HepG2 (cell line): ENCODE measurements around the gene CABLES2. TPM values are rescaled to one million over a fixed set of nuclear protein-coding genes. Genes with fewer than 3 reads are reported as not detected.

ENCODE experiments used
- AHR ChIP-seq: IDR thresholded peaks from 2 replicates; pipeline ENCODE4 v1.6.1; 2018; ENCODE audit warnings: missing genetic modification reagents, missing compliant biosample characterization
- CENPT ChIP-seq: sonication (generic); formaldehyde crosslinking; IDR thresholded peaks from 2 replicates; pipeline ENCODE4 v1.8.0; 2022; ENCODE audit warnings: low read depth, mild to moderate bottlenecking, moderate library complexity, missing genetic modification reagents
- CENPX ChIP-seq: sonication (generic); formaldehyde crosslinking; IDR thresholded peaks from 2 replicates; pipeline ENCODE4 v1.9.0; 2021; ENCODE audit warnings: mild to moderate bottlenecking, missing genetic modification reagents, moderate library complexity
- FOXM1 ChIP-seq: sonication (generic); formaldehyde crosslinking; IDR thresholded peaks from 2 replicates; pipeline ENCODE4 v1.5.0; 2020; ENCODE audit warnings: missing genetic modification reagents
- GTF2F1 ChIP-seq: fragments of 150-350 bp; IDR thresholded peaks from 2 replicates; pipeline ENCODE4 v1.6.1; 2014; ENCODE audit warnings: low read length
- HOXD1 ChIP-seq: sonication (generic); formaldehyde crosslinking; IDR thresholded peaks from 2 replicates; pipeline ENCODE4 v1.5.0; 2020; ENCODE audit warnings: missing genetic modification reagents
- IKZF5 ChIP-seq: IDR thresholded peaks from 2 replicates; pipeline ENCODE4 v1.6.1; 2018; ENCODE audit warnings: missing genetic modification reagents, mild to moderate bottlenecking, missing compliant biosample characterization
- MAFF ChIP-seq: IDR thresholded peaks from 2 replicates; pipeline ENCODE4 v1.6.1; 2011; ENCODE audit warnings: low read depth, low read length, improper control_type of control experiment
- MXD4 ChIP-seq: IDR thresholded peaks from 2 replicates; pipeline ENCODE4 v1.6.1; 2016; ENCODE audit warnings: mild to moderate bottlenecking, missing biosample characterization, missing genetic modification reagents
- PPARG ChIP-seq: conservative IDR thresholded peaks from 2 replicates; pipeline ENCODE4 v1.6.1; 2016; ENCODE audit warnings: missing biosample characterization, missing genetic modification reagents
- PTBP1 ChIP-seq: fragments of 200-400 bp; formaldehyde crosslinking; IDR thresholded peaks from 2 replicates; pipeline ENCODE4 v1.6.1; 2018; ENCODE audit warnings: low read length, low read depth; ENCODE audit not compliant: poor library complexity, severe bottlenecking
- THYN1 ChIP-seq: sonication (generic); formaldehyde crosslinking; IDR thresholded peaks from 2 replicates; pipeline ENCODE4 v1.8.1; 2023; ENCODE audit warnings: low read depth, mild to moderate bottlenecking, moderate library complexity, missing genetic modification reagents, borderline replicate concordance
- TOPORS ChIP-seq: sonication (generic); formaldehyde crosslinking; IDR thresholded peaks from 2 replicates; pipeline ENCODE4 v1.8.0; 2023; ENCODE audit warnings: mild to moderate bottlenecking, missing genetic modification reagents
- U2AF2 ChIP-seq: fragments of 200-400 bp; formaldehyde crosslinking; IDR thresholded peaks from 2 replicates; pipeline ENCODE4 v1.6.1; 2017; ENCODE audit warnings: low read depth, mild to moderate bottlenecking, low read length
- ZFP36 ChIP-seq: fragments of 150-350 bp; IDR thresholded peaks from 2 replicates; pipeline ENCODE4 v1.6.1; 2018; ENCODE audit warnings: borderline replicate concordance, low read length, low read depth; ENCODE audit not compliant: partially characterized antibody
- ZFP37 ChIP-seq: sonication (generic); formaldehyde crosslinking; IDR thresholded peaks from 2 replicates; pipeline ENCODE4 v1.4.0; 2020; ENCODE audit warnings: missing genetic modification reagents, borderline replicate concordance
- ZNF383 ChIP-seq: sonication (generic); formaldehyde crosslinking; IDR thresholded peaks from 2 replicates; pipeline ENCODE4 v1.4.0; 2020; ENCODE audit warnings: missing genetic modification reagents, mild to moderate bottlenecking, borderline replicate concordance
- ZNF484 ChIP-seq: sonication (generic); formaldehyde crosslinking; IDR thresholded peaks from 2 replicates; pipeline ENCODE4 v1.5.1; 2020; ENCODE audit warnings: mild to moderate bottlenecking, low read depth, missing genetic modification reagents, borderline replicate concordance
- ZNF75D ChIP-seq: sonication (generic); formaldehyde crosslinking; IDR thresholded peaks from 2 replicates; pipeline ENCODE4 v1.8.1; 2023; ENCODE audit warnings: missing genetic modification reagents, mild to moderate bottlenecking, borderline replicate concordance
- ZNF83 ChIP-seq: sonication (generic); formaldehyde crosslinking; IDR thresholded peaks from 2 replicates; pipeline ENCODE4 v1.4.0; 2020; ENCODE audit warnings: missing genetic modification reagents, mild to moderate bottlenecking, borderline replicate concordance
- polyA plus RNA-seq, 8 experiments: library from polyadenylated mRNA; depleted of rRNA in 3 of 8; stranded (reverse) in 7 of 8; unstranded in 1 of 8; fragments of >200 nt; fragmentation: Illumina TruSeq in 4 of 8; extraction: Trizol in 4 of 8; gene quantifications; 2 replicates each; pipeline versions ENCODE4 v1.2.1 to v1.2.3, GENCODE V29; 2011 to 2016; ENCODE audit warnings: low read depth in 4 of 8, missing spikeins in 1 of 8, mixed read lengths in 1 of 8; ENCODE audit not compliant: insufficient read depth in 1 of 8
- total RNA-seq, 5 experiments: library from RNA; depleted of rRNA; stranded (reverse); fragments of >200 nt; fragmentation: Illumina TruSeq; extraction: Trizol; gene quantifications; 2 replicates each; pipeline ENCODE4 v1.2.3, GENCODE V29; 2016; ENCODE audit warnings: low read depth in 1 of 5
- TF ChIP-seq, protein P1 (sequence below): sonication (generic); formaldehyde crosslinking; IDR thresholded peaks from 2 replicates; pipeline ENCODE4 v1.5.0; 2020; ENCODE audit warnings: mild to moderate bottlenecking, missing genetic modification reagents
- TF ChIP-seq, protein P2 (sequence below): sonication (generic); formaldehyde crosslinking; IDR thresholded peaks from 2 replicates; pipeline ENCODE4 v1.8.0; 2022; ENCODE audit warnings: mild to moderate bottlenecking, missing genetic modification reagents, borderline replicate concordance
- TF ChIP-seq, protein P3 (sequence below): sonication (generic); formaldehyde crosslinking; IDR thresholded peaks from 2 replicates; pipeline ENCODE4 v1.8.1; 2023; ENCODE audit warnings: mild to moderate bottlenecking, missing genetic modification reagents

The CABLES2 gene
- total and polyA plus RNA-seq, 2 of the 13 experiments (the other 11 are each of a cell fraction or from before 2014, with no cell fraction given): 5.2 to 9.7 TPM

- TF ChIP-seq, protein P1, sequence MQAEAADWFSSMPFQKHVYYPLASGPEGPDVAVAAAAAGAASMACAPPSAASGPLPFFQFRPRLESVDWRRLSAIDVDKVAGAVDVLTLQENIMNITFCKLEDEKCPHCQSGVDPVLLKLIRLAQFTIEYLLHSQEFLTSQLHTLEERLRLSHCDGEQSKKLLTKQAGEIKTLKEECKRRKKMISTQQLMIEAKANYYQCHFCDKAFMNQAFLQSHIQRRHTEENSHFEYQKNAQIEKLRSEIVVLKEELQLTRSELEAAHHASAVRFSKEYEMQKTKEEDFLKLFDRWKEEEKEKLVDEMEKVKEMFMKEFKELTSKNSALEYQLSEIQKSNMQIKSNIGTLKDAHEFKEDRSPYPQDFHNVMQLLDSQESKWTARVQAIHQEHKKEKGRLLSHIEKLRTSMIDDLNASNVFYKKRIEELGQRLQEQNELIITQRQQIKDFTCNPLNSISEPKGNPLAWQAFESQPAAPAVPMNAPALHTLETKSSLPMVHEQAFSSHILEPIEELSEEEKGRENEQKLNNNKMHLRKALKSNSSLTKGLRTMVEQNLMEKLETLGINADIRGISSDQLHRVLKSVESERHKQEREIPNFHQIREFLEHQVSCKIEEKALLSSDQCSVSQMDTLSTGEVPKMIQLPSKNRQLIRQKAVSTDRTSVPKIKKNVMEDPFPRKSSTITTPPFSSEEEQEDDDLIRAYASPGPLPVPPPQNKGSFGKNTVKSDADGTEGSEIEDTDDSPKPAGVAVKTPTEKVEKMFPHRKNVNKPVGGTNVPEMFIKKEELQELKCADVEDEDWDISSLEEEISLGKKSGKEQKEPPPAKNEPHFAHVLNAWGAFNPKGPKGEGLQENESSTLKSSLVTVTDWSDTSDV: no peak
- peak; percentile 88 for TF ChIP-seq MXD4 (CRISPR knock-in tag)
- no peak; the same call in none of the 2 replicates for TF ChIP-seq HOXD1 (CRISPR knock-in tag)
- no peak for TF ChIP-seq ZNF75D
- TF ChIP-seq PTBP1: peak; percentile 31
- no peak for TF ChIP-seq CENPT (CRISPR knock-in tag)
- no peak for TF ChIP-seq ZFP36
- TF ChIP-seq AHR (CRISPR knock-in tag): no peak; the same call in 1 of the 2 replicates
- no peak for TF ChIP-seq CENPX (CRISPR knock-in tag)
- TF ChIP-seq PPARG (CRISPR knock-in tag): 0 out of 2 replicates have a peak, but pooled peaks have one; percentile 56
- 0 out of 2 replicates have a peak, but pooled peaks have one; percentile 63 for TF ChIP-seq THYN1 (CRISPR knock-in tag)
- 0 out of 2 replicates have a peak, but pooled peaks have one; percentile 3 for TF ChIP-seq TOPORS (CRISPR knock-in tag)
- TF ChIP-seq ZNF484 (CRISPR knock-in tag): no peak
- no peak for TF ChIP-seq ZNF83 (CRISPR knock-in tag)
- no peak for TF ChIP-seq FOXM1 (CRISPR knock-in tag)
- no peak for TF ChIP-seq ZFP37
- no peak for TF ChIP-seq U2AF2
- no peak for TF ChIP-seq MAFF
- TF ChIP-seq, protein P2, sequence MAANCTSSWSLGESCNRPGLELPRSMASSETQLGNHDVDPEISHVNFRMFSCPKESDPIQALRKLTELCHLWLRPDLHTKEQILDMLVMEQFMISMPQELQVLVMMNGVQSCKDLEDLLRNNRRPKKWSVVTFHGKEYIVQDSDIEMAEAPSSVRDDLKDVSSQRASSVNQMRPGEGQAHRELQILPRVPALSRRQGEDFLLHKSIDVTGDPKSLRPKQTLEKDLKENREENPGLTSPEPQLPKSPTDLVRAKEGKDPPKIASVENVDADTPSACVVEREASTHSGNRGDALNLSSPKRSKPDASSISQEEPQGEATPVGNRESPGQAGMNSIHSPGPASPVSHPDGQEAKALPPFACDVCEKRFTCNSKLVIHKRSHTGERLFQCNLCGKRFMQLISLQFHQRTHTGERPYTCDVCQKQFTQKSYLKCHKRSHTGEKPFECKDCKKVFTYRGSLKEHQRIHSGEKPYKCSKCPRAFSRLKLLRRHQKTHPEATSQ (CRISPR knock-in tag): peak; percentile 83; the same call in 1 of the 2 replicates
- TF ChIP-seq, protein P3, sequence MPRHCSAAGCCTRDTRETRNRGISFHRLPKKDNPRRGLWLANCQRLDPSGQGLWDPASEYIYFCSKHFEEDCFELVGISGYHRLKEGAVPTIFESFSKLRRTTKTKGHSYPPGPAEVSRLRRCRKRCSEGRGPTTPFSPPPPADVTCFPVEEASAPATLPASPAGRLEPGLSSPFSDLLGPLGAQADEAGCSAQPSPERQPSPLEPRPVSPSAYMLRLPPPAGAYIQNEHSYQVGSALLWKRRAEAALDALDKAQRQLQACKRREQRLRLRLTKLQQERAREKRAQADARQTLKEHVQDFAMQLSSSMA (CRISPR knock-in tag): peak; percentile 85; the same call in 1 of the 2 replicates
- TF ChIP-seq GTF2F1: no peak
- TF ChIP-seq ZNF383 (CRISPR knock-in tag): no peak
- peak; percentile 95 for TF ChIP-seq IKZF5
These were observed 30.7 kb downstream of the CABLES2 start (continued) for GRCh38 chr20:62376112-62377063.
